SK-N-SH (cell line): ENCODE results near the gene PTS.

Source experiments
- CHD2 ChIP-seq: fragments of 150-350 bp; IDR thresholded peaks from 2 replicates; pipeline ENCODE4 v1.6.1; 2018; ENCODE audit warnings: low read length; ENCODE audit not compliant: partially characterized antibody
- FOSL2 ChIP-seq: IDR thresholded peaks from 2 replicates; pipeline ENCODE4 v1.4.0; 2012; ENCODE audit warnings: low read depth, mild to moderate bottlenecking, moderate library complexity, borderline replicate concordance
- FOXM1 ChIP-seq: IDR thresholded peaks from 2 replicates; pipeline ENCODE4 v1.4.0; 2012; ENCODE audit warnings: low read depth, mild to moderate bottlenecking
- GATA2 ChIP-seq: sonication (generic); formaldehyde crosslinking; IDR thresholded peaks from 2 replicates; pipeline ENCODE4 v1.5.0; 2020; ENCODE audit warnings: mild to moderate bottlenecking, missing genetic modification reagents
- POLR2AphosphoS5 ChIP-seq: IDR thresholded peaks from 2 replicates; pipeline ENCODE4 v1.6.1; 2012; ENCODE audit warnings: low read depth, low read length
- RAD21 ChIP-seq: IDR thresholded peaks from 2 replicates; pipeline ENCODE4 v1.6.1; 2012; ENCODE audit warnings: mild to moderate bottlenecking, low read length
- RCOR1 ChIP-seq: fragments of 150-350 bp; IDR thresholded peaks from 2 replicates; pipeline ENCODE4 v1.6.1; 2017; ENCODE audit warnings: antibody characterized with exemption, low read length
- RFX5 ChIP-seq: IDR thresholded peaks from 2 replicates; pipeline ENCODE4 v1.6.1; 2012; ENCODE audit warnings: mild to moderate bottlenecking, improper control_type of control experiment, low read length
- SIN3A ChIP-seq: IDR thresholded peaks from 2 replicates; pipeline ENCODE4 v1.6.1; 2012; ENCODE audit warnings: low read depth, mild to moderate bottlenecking, low read length, moderate library complexity, borderline replicate concordance
- TCF12 ChIP-seq: IDR thresholded peaks from 2 replicates; pipeline ENCODE4 v1.4.0; 2012
- TF ChIP-seq, protein P1 (sequence below): fragments of 200-600 bp; sonication (generic); IDR thresholded peaks from 2 replicates; pipeline ENCODE4 v1.6.1; 2017; ENCODE audit warnings: antibody characterized with exemption, mild to moderate bottlenecking, moderate library complexity
- TF ChIP-seq, protein P2 (sequence below): IDR thresholded peaks from 2 replicates; pipeline ENCODE4 v1.6.1; 2012; ENCODE audit warnings: mild to moderate bottlenecking, low read depth, low read length, moderate library complexity
- TF ChIP-seq, protein P3 (sequence below): IDR thresholded peaks from 2 replicates; pipeline ENCODE4 v1.4.0; 2012; ENCODE audit warnings: low read depth, borderline replicate concordance
- TF ChIP-seq, protein P4 (sequence below): IDR thresholded peaks from 2 replicates; pipeline ENCODE4 v1.4.0; 2012; ENCODE audit warnings: low read depth

DNA sequence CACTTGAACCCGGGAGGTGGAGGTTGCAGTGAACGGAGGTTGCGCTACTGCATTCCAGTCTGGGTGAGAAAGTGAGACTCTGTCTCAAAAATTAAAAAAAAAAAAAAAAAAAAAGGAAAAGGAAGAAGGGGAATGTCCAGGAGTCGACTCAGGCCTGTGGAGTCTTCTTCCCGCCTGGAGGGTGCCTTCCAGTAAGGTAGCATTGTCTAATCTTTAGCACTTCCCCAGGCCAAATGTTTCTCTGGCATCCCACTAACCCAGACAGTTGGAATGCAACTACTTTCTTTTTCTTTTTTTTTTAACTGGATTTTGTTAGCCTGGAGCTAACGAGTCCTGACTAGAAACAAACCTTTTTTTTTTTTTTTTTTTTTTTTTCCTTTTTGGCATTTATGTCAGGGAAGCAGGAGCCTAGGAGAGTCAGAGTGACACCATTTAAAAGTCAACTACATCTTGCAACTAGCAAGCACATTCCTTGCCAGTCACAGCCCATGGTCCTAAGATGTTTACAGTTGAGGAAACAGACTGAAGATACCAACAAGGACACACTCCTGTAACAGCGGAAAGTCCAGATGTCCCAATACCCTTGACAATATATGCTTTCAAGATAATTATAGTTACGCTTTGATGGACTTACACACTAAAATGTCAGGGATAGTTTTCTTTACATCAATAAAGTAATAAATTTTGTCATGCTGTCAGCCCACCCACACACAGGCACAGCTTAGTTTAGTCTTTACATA, 23.8 kb downstream of the PTS start:
- TF ChIP-seq, protein P1, sequence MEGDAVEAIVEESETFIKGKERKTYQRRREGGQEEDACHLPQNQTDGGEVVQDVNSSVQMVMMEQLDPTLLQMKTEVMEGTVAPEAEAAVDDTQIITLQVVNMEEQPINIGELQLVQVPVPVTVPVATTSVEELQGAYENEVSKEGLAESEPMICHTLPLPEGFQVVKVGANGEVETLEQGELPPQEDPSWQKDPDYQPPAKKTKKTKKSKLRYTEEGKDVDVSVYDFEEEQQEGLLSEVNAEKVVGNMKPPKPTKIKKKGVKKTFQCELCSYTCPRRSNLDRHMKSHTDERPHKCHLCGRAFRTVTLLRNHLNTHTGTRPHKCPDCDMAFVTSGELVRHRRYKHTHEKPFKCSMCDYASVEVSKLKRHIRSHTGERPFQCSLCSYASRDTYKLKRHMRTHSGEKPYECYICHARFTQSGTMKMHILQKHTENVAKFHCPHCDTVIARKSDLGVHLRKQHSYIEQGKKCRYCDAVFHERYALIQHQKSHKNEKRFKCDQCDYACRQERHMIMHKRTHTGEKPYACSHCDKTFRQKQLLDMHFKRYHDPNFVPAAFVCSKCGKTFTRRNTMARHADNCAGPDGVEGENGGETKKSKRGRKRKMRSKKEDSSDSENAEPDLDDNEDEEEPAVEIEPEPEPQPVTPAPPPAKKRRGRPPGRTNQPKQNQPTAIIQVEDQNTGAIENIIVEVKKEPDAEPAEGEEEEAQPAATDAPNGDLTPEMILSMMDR, result no peak
- TF ChIP-seq FOSL2 (no peak), TCF12 (no peak), GATA2 (no peak), FOXM1 (no peak), RAD21 (no peak), RCOR1 (no peak), POLR2AphosphoS5 (no peak), CHD2 (no peak), RFX5 (no peak), SIN3A (no peak)
- TF ChIP-seq, protein P2, sequence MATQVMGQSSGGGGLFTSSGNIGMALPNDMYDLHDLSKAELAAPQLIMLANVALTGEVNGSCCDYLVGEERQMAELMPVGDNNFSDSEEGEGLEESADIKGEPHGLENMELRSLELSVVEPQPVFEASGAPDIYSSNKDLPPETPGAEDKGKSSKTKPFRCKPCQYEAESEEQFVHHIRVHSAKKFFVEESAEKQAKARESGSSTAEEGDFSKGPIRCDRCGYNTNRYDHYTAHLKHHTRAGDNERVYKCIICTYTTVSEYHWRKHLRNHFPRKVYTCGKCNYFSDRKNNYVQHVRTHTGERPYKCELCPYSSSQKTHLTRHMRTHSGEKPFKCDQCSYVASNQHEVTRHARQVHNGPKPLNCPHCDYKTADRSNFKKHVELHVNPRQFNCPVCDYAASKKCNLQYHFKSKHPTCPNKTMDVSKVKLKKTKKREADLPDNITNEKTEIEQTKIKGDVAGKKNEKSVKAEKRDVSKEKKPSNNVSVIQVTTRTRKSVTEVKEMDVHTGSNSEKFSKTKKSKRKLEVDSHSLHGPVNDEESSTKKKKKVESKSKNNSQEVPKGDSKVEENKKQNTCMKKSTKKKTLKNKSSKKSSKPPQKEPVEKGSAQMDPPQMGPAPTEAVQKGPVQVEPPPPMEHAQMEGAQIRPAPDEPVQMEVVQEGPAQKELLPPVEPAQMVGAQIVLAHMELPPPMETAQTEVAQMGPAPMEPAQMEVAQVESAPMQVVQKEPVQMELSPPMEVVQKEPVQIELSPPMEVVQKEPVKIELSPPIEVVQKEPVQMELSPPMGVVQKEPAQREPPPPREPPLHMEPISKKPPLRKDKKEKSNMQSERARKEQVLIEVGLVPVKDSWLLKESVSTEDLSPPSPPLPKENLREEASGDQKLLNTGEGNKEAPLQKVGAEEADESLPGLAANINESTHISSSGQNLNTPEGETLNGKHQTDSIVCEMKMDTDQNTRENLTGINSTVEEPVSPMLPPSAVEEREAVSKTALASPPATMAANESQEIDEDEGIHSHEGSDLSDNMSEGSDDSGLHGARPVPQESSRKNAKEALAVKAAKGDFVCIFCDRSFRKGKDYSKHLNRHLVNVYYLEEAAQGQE, result no peak
- TF ChIP-seq, protein P3, sequence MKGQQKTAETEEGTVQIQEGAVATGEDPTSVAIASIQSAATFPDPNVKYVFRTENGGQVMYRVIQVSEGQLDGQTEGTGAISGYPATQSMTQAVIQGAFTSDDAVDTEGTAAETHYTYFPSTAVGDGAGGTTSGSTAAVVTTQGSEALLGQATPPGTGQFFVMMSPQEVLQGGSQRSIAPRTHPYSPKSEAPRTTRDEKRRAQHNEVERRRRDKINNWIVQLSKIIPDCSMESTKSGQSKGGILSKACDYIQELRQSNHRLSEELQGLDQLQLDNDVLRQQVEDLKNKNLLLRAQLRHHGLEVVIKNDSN, result no peak
- TF ChIP-seq, protein P4, sequence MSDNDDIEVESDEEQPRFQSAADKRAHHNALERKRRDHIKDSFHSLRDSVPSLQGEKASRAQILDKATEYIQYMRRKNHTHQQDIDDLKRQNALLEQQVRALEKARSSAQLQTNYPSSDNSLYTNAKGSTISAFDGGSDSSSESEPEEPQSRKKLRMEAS, result no peak
